HG03342 (cell line): Measurements from ENCODE around the gene OR51I2.

Experiments
- ATAC-seq: cut with Tn5 transposase; IDR thresholded peaks from one replicate; pipeline ENCODE4 v1.9.1; 2021; ENCODE audit warnings: mild to moderate bottlenecking, moderate library complexity; ENCODE audit not compliant: unreplicated experiment

OR51I2 gene

DNA sequence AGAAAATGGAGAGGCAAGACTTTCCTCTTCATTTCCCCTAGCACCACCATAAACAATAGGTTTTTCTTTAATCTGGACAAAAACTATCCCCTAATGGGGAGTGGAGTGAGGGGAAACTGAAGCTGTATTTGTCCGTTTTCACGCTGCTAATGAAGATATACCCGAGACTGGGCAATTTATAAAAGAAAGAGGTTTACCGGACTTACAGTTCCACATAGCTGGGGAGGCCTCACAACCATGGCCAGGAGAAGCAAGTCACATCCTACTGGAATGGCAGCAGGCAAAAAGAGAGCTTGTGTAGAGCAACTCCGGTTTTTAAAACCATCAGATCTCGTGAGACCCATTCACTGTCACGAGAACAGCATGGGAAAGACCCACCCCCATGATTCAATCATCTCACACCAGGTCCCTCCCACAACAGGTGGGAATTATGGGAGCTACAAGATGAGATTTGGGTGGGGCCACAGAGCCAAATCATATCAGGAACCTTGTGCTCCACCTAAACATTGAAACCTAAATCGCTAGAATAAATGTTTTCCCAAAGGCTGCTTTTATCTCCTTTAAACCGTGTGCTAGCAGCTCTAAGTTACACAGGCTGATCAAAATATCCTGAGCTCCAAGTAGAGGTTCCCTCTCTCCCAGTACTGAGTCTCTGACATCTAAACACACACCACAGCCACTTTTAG is 56.4 kb downstream of the OR51I2 start:
- no peak for ATAC-seq
